GM21529 (cell line): ENCODE data around the gene ITGAD.
"Not testable (repeated sequence)": the region's sequence is repeated elsewhere in the genome, so short reads cannot be mapped to it uniquely, and the experiment has no call there.

Experiments used
- ATAC-seq: cut with Tn5 transposase; IDR thresholded peaks from one replicate; pipeline ENCODE4 v1.9.1; 2021; ENCODE audit not compliant: unreplicated experiment

ITGAD gene

GRCh38 chr16:31403590-31404352, 10.6 kb downstream of the ITGAD start:
- ATAC-seq: no peak

- ATAC-seq: no peak
Measured at GRCh38 chr16:31404353-31405064, 11.4 kb downstream of the ITGAD start.

- no peak for ATAC-seq
Measured at GRCh38 chr16:31407406-31407805, 14.3 kb downstream of the ITGAD start.

- no peak for ATAC-seq
Measured at GRCh38 chr16:31409433-31409832, 16.3 kb downstream of the ITGAD start.

- no peak for ATAC-seq
Measured at GRCh38 chr16:31410082-31410481, 16.9 kb downstream of the ITGAD start.

- ATAC-seq: no peak
Measured at GRCh38 chr16:31411024-31411844, 18.1 kb downstream of the ITGAD start.

- no peak for ATAC-seq
Measured at GRCh38 chr16:31412750-31413149, 19.6 kb downstream of the ITGAD start.

- no peak for ATAC-seq
Measured at GRCh38 chr16:31413381-31413780, 20.2 kb downstream of the ITGAD start.

- ATAC-seq: no peak
Measured at GRCh38 chr16:31413943-31414342, 20.8 kb downstream of the ITGAD start.

- no peak for ATAC-seq
Measured at GRCh38 chr16:31414706-31415105, 21.6 kb downstream of the ITGAD start.

- no peak for ATAC-seq
Measured at GRCh38 chr16:31416371-31416770, 23.2 kb downstream of the ITGAD start.

- not testable (repeated sequence) for ATAC-seq
Measured at GRCh38 chr16:31417036-31417435, 23.9 kb downstream of the ITGAD start.

- no peak for ATAC-seq
Measured at GRCh38 chr16:31417916-31418315, 24.8 kb downstream of the ITGAD start.

GRCh38 chr16:31420037-31420436, 26.9 kb downstream of the ITGAD start:
- ATAC-seq: no peak

- ATAC-seq: no peak
Measured at GRCh38 chr16:31421587-31421986, 28.5 kb downstream of the ITGAD start.

GRCh38 chr16:31423241-31423640, 30.1 kb downstream of the ITGAD start:
- ATAC-seq: no peak

- no peak for ATAC-seq
Measured at GRCh38 chr16:31423801-31424200, 30.7 kb downstream of the ITGAD start.

GRCh38 chr16:31427441-31428278, 34.5 kb downstream of the ITGAD start:
- ATAC-seq: no peak

- ATAC-seq: no peak
Measured at GRCh38 chr16:31428279-31428597, 35.1 kb downstream of the ITGAD start, which contains the start of gene COX6A2. TSS of gene COX6A2 (minus strand) at chr16:31428360. CDS start at chr16:31428325, 35 bp downstream.

GRCh38 chr16:31428638-31429247, 35.6 kb downstream of the ITGAD start:
- ATAC-seq: no peak
